ENCODE data around the gene SLC35D3.
"Not testable (repeated sequence)": the region's sequence is repeated elsewhere in the genome, so short reads cannot be mapped to it uniquely, and the experiment has no call there.

Gene SLC35D3

GRCh38 chr6:136947037-136947436 is 24.9 kb downstream of the SLC35D3 start:
- no peak for TF ChIP-seq CTCF (IDR thresholded peaks at IDR 0.05; ENCODE audit: low read depth, low read length)
- no peak for DNase-seq (ENCODE audit: extremely low read depth, low read depth)

GRCh38 chr6:136949957-136950356 is 27.9 kb downstream of the SLC35D3 start:
- not testable (repeated sequence) for DNase-seq (ENCODE audit: extremely low read depth, low read depth)

GRCh38 chr6:136950436-136951126 is 28.5 kb downstream of the SLC35D3 start:
- no peak for DNase-seq (ENCODE audit: extremely low read depth, low read depth)
- TF ChIP-seq CTCF (IDR thresholded peaks at IDR 0.05; ENCODE audit: low read depth, low read length), result no peak

GRCh38 chr6:136952714-136953260 is 30.7 kb downstream of the SLC35D3 start:
- no peak for DNase-seq (ENCODE audit: extremely low read depth, low read depth)
- no peak for TF ChIP-seq CTCF (IDR thresholded peaks at IDR 0.05; ENCODE audit: low read depth, low read length)

- no peak for TF ChIP-seq CTCF (IDR thresholded peaks at IDR 0.05; ENCODE audit: low read depth, low read length)
Measured at GRCh38 chr6:136955123-136955522, 33.0 kb downstream of the SLC35D3 start.

GRCh38 chr6:136956590-136957544 is 34.8 kb downstream of the SLC35D3 start:
- TF ChIP-seq CTCF (IDR thresholded peaks at IDR 0.05; ENCODE audit: low read depth, low read length), result no peak
- DNase-seq (ENCODE audit: extremely low read depth, low read depth), result no peak

More at GRCh38 chr6:136955123-136955522, 33.0 kb downstream of the SLC35D3 start:
- no peak for DNase-seq (ENCODE audit: extremely low read depth, low read depth)

GRCh38 chr6:136958168-136958567 is 36.1 kb downstream of the SLC35D3 start:
- no peak for TF ChIP-seq CTCF (IDR thresholded peaks at IDR 0.05; ENCODE audit: low read depth, low read length)

More at GRCh38 chr6:136958168-136958567, 36.1 kb downstream of the SLC35D3 start:
- DNase-seq (ENCODE audit: extremely low read depth, low read depth), result no peak

All from AG09319 (cell line).